HK-2 (cell line): ENCODE measurements around the gene PPP2R2D.

Experiments
- DNase-seq: peaks from one replicate; pipeline ENCODE4 v3.0.0-alpha.2; 2018; ENCODE audit not compliant: unreplicated experiment

PPP2R2D gene

DNA sequence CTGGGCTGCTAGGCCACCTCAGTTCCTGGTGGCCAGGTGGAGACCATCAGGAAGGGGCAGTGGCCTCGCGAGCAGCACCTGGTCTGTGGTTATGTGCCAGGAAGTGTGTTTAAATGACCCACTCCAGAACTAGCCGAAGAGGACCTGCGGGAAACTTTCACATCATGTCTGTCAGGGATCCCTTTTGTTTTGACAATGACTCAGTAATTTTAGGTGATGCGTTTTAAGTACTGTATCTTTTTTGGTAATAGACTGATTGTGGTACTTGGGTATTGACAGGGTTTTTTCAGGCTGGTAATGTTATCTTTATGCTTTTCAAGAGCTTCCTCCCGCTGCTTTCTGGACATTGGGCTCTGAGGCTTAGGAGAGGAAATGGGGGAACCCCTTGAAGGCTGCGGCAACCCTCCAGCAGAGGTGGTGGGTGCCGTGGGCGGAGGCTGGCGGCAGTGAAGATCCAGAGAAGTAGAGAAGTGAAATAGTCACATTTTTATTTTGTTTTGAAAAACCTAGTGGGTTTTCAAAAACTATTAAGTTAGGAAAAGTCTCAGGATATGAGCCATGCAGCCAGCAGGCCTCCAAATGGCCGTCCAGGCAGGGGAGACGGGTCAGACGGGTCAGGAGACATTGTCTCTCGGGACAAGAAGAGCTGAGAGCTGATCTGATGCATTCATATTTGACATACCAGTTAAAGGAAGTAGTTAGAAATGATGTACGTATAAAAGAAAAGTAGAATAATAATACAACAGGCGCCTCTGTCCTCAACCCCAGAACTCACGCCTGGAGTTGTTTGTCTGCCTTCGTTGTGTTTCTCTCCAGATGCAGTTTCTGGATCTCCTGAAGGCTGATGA, 27.7 kb downstream of the PPP2R2D start:
- DNase-seq = no peak

DNA sequence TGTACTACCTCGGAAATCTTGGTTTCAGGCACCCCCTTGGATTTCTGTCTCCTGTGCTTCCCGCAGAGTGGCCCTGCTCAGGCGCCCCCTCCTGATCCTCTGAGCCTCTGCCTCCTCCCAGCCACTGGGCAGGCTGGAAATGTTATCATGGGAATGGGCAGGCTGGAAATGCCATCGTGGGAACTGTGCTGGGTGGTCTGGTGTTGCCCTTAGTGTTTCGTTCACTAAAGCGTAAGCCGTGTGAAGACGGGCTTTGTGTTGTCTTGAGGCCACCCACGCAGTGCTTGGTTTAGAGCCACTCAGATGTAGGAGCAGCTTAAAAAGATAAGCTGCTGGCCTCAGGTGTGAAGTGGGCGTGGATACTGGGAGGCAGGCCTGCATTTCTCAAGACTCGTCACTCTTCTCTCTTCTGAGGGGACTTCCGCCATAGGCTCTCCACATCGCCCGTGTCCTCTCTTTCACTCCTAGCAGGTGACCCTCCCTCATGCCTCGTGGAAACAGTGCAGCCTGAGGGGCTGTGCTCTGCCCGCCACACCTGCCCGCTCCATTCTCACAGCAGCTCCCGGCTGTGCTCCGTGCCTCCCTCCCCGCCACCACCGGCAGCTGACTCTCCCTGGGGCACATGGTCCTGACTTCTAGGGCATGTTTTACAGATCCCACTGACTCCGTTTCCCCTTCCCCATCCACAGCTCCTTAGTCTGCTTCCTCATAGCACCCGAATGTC, 28.5 kb downstream of the PPP2R2D start:
- no peak for DNase-seq

DNA sequence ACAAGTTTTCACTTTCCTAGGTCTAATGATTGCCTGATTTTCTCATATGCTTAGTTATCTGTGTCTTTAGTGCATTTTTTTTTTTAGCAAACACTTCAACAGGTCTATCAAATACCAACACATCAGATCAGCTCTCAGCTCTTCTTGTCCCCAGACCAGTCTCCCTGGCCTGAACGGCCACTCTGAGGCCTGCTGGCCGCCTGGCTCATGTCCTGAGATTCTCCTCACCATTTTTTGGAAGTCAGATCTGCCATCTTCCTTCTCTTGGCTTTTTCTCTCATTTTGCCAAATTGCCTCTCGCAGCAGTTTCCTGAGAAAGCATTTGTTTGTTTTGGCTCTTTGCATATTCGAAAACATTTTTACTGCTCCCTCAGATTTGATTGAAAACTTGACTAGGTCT, 29.3 kb downstream of the PPP2R2D start:
- no peak for DNase-seq

DNA sequence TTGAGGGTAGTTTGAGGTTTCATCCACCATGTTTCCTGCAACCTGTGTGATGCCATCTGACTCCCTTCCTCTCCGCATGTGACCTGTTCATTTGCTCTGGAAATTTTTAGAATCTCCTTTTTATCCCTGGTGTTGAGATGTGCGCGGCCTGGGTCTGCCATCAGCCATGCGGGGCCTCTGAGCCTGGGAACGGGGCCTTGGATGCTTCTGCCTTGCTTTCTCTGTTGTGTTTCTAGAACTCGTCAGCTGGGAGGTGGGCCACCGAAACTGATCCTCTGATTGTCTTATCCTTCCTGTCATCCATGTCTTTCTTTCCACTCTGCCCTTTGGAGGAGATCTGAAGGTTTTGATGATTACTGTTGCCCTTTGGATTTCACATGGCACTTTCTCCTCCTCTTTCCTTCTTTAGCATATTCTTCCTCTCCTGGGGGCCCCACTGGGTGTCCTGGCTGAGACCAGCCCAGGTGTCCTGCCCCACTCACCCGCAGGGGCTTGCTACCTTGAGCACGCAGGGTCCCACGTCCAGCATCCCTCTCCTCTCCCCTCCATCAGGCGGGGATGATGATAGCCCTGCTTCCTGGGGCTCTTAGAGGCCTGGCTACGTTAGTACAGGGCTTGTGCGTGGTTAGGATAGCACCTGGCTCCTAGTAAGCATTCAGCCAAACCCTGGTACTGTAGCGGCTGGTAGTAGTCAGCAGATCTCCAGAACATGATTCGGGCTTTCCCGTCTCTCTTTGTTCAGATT, 29.9 kb downstream of the PPP2R2D start:
- DNase-seq = no peak

DNA sequence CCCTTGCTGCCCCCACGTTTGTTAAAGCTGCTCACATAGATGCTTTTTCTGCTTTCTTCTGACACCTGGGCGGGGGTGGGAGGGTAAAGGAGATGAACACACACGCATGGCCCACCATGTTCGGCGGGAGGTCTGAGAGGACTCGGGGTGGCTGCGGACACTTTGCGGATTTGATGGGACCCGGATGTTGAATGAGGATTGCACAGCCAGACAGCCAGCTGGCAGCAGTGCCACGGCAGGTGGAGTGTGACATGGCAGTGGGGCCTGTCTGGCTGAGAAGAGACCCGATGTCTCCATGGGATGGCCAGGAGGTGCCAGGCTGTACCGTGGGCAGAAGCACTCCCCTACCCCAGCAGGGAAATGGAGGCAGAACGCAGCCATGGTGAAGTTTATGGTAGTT, 31.2 kb downstream of the PPP2R2D start:
- DNase-seq = no peak

DNA sequence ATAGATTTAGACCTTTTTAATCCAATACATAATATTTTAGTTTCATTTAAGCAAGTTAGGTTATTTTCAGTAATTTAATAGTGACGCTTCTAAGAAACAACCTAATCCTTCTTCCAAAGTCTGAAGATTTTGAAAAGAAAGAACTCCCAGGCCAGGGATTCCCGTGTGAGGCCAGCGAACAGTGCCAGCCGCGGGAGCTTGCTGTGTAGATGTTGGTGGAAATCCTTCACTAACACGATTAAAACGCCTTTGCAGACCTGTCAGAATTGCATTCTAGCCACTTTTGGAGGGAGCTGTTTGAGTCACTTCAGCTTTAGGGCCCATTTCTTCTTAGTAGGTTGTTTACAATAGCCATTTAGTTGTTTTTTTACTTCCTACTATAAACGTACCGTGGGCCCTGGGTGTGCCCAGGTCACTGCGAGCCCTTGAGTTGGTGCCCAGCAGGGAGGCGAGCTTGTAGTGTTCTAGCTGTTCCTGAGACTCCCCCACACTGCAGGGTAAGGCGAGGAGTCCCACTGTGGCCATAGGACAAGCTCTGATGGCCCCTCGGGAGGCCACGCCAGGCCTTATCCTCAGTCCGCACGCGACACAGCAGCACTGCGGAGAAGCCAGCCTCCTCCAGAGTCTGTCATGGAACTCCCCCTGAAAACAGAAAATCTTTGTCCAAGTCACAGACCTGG, 32.3 kb downstream of the PPP2R2D start:
- DNase-seq = no peak

DNA sequence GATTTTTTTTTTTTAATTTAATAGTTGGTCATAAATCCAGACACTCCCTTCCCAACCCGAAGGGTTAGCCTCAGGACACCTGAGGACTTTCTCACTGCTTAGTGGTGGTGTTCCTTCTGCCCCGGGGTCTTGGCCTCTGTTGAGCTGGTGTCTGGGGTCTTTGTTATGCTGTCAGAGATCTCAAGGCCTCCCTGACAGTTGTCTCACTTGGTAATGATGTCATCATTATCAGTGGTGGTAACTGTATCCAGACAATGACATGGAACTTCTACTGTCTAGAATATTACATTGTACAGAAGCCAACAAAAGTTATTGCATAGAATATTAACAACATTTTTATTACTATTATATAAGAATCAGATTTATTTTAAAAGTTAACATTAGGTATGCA, 32.9 kb downstream of the PPP2R2D start:
- no peak for DNase-seq

DNA sequence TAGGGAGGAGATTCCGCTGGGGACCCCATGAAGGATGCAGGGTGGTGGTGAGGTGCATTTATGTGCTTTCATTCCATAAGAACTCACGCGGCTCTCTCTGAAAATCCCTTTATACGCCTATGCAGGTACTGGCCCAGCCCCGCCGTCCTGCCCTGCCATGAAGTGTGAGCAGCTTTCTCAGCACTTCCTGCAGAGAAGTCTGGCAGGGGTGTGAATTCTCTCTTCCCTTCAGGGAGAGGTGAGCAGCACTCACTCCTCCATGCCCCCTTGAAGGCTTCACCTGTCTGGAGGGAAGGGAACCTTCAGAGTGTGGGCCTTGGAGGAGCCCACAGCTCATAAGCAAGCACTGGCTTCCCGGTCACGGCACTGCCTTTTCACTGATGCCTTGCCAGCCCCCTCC, 34.0 kb downstream of the PPP2R2D start:
- no peak for DNase-seq

DNA sequence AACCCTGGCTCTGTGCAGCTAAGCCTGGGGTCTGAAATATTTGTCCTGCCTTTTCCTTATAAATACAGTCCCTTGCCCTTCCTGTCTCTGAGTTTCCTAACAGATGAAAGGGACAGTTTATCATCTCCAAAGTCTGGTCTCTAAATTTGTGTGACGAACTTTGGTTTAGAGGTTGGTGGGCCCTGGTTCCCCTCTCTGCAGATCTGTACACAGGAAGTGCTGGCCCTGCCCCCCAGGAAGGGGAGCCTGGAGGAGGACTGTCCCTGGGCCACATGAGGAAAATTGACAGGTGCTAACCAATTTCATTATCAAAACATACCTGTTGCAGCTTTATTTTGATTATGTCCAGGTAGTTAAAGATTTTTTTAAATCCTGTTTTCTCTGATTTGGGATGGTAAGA, 34.5 kb downstream of the PPP2R2D start:
- DNase-seq = no peak

DNA sequence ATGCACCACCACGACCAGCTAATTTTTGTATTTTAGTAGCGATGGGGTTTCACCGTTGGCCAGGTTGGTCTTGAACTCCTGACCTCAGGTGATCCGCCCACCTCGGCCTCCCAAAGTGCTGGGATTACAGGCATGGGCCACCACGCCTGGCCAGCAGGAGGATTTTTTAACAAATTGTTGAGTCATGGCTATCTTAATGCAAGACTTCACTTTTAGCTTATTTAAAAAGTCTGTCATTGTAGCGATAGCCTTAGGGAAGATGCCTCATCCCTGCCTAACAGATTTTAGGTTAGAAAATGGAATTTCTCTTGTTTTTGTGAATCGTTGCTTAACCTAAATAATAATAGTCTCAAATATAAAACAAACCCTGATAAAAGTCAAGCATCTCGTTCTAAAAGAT, 35.5 kb downstream of the PPP2R2D start:
- no peak for DNase-seq

DNA sequence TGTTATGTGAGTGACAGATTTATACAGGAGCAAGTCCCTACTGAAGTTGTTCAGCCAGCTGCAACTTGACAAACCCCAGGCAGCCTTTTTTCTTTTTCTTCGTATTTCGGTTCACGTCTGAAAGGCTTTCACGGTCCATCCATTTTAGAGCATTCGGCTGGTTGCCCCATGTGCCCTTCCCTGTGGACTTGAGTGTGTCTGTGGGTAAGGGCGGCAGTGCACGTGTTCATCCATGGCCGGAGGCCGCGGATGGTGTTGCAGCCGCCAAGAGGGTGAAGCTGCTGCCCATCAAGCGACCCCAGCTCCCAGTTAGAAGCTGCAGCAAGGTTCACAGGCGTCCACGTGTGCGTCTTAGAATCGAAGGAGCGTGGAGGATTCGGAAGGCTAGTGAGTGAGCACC, 35.9 kb downstream of the PPP2R2D start:
- no peak for DNase-seq

DNA sequence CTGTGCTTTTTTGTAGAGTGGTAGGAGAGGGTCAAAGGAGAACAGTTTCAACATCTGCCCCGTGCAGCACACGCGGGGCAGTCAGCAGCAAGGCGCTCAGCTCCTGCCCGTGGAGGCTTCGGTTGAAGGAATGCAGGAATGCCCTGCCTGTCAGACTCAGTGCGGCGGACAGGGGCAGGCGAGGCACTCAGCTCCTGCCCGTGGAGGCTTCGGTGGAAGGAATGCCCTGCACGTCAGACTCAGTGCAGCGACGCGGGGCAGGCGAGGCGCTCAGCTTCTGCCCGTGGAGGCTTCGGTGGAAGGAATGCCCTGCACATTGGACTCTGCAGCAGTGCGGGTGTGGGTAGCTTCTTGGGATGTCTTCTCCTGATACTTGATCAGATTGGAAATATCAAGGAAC, 37.0 kb downstream of the PPP2R2D start:
- no peak for DNase-seq

DNA sequence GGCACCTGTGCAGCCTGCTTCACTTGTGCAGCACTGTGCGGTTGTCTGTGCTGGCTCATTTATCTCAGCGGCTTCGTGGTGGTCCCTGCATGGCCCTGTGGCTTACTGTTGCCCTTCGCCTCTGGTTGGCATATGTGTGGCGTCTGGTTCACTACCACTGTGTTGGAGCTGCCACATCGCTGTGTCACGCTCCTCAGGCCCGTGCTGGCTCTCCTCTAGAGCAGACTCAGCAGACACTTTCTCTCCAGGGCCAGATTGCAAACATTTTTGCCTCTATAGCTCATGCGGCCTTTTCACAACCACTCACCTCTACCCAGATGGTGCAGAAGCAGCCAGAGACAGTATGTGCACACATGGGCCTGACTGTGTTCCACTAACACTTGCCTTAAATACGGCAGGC, 37.9 kb downstream of the PPP2R2D start:
- DNase-seq = no peak

DNA sequence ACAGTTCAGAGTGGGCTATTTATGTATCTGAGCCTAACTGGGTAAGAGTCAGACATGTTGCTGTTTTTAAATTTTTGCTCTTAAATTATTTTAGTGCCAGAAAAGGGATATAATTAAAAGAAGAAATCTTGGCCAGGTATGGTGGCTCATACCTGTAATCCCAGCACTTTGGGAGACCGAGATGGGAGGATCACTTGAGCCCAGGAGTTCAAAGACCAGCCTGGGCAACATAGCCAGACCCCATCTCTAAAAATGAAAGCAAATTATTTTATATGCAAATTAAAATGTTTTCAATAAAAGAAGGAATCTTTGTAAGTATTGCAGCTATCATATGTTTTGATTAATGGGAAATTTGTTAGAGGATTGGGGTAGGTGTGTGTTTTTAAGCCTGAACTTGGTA, 41.6 kb downstream of the PPP2R2D start:
- DNase-seq = no peak

DNA sequence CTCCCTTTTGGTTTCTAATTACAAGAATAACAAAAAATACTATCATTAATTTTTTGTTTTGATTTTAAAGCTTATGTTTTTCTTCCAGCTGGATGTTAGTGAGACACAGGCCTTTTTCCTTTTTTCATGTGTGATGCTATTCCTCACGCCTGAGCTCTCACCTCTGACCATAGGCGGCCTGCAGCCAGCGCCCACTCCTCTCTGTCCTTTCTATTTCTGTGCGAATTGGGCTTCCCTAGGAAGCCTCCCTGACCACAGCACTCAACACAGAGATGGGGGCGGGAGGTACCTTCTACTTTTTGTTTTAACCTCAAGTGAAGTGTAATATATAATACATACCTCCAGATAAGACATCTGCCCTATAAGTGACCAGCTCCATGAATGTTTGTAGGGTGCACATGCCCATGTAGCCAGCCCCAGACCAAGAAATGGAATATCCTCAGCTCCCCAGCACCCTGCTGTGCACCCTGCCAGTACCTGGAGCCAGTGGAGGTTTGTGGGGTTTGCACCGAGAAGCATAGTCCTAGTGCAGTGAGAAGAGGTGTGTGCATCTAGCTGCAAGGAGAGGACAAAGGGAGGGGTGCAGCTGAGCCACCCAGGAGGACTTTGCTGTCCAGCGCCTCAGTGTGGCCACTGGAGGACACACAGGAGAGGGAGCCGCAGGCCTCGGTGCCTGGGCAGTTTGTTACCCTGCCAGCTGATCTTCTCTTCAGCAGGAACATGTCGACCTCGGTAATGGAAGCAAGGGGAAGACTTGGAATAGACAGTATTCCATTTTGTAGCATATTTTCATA, 42.4 kb downstream of the PPP2R2D start:
- DNase-seq = no peak

DNA sequence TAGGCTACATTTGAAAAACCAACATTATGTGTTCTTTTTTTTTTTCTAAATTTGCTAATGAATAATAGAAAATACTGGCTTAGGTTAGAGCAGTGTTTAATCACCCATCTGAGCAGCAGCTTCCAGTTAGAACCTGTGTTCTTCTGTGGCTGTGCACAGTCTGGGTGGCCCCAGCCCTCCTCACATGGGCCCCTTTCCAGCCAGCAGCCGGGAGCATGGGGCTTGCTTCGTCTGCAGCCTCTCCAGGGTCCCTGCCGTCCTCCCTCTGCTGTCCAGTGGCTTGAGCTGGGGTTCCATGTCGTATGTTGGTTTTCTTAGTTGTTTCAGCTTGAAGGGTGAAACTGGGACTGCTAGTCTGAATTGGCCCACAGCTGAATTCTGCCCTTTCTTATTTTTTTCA, 43.6 kb downstream of the PPP2R2D start:
- DNase-seq = no peak

DNA sequence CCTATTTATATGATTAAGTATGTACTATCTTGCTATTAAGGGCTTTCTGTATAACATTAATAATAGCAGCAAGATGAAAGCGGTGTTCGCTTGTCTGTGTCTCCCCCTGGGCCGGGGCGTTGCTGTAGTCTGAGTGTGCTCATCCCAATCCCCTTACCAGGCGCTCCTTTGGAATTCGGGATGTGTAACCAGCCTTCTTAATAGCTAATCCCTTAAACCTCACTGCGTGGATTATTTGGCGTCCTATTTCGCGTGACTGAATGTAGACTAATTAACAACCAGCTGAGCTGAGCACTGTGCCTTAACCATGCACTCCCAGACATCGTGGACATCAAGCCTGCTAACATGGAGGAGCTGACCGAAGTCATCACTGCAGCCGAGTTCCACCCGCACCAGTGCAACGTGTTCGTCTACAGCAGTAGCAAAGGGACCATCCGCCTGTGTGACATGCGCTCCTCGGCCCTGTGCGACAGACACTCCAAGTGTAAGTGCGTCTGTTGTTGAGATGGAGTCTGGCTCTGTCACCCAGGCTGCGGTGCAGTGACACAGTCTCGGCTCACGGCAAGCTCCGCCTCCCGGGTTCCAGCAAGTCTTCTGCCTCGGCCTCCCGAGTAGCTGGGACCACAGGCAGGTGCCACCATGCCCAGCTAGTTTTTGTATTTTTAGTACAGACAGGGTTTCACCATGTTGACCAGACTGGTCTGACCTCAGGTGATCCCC, 44.3 kb downstream of the PPP2R2D start:
- no peak for DNase-seq

DNA sequence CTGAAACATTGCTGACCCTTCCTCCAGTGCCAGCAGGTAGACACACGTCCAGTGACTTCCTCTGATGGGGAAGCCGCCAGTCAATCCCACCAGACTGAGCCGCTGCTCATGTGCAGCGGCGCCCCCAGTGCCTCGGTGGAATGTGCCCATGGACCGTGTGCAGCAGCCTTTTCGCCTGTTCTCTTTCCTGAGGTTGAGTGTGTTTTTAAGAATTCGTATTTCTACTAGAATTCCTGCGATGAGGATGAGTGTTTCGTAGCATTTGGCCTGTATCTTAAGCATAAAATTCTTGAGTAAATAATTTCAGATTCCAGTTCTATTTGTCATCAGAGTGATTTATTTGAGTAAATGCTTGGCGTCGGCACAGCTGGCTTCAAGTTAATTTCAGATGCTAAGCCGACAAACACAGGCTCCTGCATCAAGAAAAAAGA, 45.5 kb downstream of the PPP2R2D start:
- DNase-seq = no peak

DNA sequence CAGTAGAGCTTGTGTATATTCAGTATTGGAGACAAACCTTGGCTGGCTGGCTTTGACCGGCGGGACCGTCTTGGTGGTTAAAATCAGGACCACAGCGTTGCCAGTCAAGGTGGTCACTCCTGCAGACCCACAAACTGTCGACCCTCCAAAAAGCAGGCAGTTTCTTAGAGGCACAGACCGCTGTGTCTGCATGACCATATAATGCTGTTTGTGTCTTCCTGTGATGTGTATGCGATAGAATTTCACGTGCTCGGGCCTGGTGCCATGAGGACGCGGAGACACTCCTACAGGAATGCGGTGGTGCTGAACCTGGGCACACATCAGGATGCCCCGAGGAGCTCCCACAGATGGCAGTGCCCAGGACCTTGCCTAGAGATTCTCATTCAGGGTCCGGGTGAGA, 46.1 kb downstream of the PPP2R2D start:
- DNase-seq = no peak

DNA sequence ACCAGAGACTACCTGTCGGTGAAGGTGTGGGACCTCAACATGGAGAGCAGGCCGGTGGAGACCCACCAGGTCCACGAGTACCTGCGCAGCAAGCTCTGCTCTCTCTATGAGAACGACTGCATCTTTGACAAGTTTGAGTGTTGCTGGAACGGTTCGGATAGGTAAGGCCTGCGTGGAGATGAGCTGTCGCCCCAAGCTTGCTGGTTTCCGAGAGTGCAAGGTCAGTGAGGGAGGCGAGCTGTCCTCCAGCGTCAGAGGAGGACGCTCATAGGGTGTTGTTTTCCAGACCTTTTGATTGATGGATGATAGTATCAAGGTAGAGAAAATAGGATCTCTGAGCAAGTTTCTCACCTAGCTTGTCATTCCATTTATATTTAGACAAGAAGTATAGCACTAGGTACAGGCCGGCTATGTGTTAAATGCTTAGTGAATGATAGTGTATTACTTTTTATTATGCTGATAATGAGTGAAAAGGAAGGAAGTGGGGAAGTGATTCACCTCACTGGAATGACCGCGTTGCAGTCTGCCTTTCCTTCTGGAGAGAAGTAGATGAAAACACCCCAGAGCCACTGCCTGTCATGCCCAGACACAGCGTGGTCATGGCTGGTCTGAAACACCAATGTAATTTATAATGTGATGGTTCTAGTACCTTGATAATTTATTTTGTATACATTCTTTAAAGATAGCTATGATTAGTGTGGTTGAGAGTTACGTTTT, 47.0 kb downstream of the PPP2R2D start:
- DNase-seq = peak; percentile 61
